Stimulated activated naive CD4-positive, alpha-beta T cell treated with Interleukin-2 at 50 U/mL for 16 hours (primary cell): Measurements from ENCODE around the gene SH3PXD2A.
"Not testable (repeated sequence)": the region's sequence is repeated elsewhere in the genome, so short reads cannot be mapped to it uniquely, and the experiment has no call there.

Source experiments
- DNase-seq: peaks from one replicate; lab custom pipeline; 2025; lab: John Stamatoyannopoulos, UW

Gene SH3PXD2A

DNA sequence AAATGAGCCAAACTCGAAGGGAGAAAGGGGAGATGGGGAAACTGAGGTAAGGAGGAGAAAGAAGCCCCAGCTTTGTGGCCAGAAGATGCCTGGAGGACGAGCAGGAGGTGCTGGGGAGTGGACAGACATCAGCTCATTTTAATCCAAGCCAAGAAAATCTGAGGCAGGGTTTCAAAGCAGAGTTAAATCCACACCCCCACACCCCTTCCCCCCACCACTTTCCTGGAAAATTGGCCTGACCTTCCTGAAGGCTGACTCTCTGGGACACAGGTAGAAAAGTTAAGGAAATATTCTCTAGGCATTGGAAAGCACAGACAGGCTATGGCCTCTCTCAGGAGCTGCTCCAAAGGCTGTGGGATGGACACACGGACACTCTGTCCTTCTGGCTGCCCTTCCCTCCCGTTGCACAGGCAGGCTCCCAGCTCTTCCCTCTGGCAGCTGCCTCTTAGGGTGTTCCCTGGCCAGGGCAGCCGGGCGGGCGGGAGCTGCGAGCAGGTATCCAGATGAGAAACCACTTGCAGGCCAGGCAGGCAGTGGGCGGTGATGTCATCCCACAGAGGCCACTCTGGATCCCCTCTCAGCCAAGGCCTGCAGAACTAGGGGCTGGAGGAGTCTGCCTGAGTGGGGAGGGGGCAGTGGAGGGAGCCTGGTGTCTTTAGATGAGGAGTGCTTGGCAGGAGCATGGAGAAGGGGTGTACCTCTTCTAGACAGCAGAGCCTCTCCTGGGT is 190.1 kb downstream of the SH3PXD2A start:
- DNase-seq, result no peak

DNA sequence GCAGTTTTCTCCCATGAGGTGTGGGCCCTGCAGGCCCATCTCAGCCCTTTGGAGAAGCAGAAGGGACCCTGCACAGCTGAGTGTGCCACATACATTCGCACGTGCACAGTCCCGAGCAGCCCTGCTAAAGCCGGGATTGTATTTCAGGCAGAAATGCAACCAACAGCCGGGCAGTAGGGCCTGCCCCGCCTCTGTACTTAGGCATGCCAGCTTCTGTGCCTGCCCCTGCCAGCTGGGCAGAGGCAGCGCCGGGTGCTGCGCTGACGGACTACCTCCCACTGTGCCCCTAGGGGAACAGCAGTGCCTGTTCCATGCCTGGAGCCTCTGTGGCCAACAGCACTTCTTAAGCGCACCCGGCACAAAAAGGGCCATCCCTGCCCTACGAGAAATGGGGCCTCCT is 191.6 kb downstream of the SH3PXD2A start:
- DNase-seq, result no peak

DNA sequence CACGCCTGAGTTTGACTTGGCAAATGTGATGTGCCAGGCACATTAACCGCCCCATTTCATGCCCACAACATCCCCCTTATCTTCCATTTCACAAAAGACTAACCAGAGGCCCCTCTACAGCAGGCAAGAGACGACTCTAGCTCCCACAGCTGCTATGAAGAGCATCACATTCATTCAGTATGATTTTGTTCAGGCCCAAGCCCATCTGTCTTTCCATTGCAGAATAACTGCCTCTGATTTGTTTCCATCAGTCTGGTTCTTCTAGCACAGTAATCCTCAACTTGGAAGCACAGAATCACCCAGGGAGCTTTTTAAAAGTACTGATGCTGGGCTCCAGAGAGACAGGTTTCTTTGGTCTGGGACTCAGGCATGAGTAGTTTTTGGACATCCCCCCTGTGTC is 192.1 kb downstream of the SH3PXD2A start:
- DNase-seq, result no peak

- not testable (repeated sequence) for DNase-seq
These were observed 192.7 kb downstream of the SH3PXD2A start for GRCh38 chr10:103662704-103663103.

- peak; percentile 22 for DNase-seq
These were observed 194.0 kb downstream of the SH3PXD2A start for GRCh38 chr10:103661198-103661950.

- DNase-seq, result no peak
These were observed 194.8 kb downstream of the SH3PXD2A start for GRCh38 chr10:103660364-103661197.

- DNase-seq, result peak; percentile 49
These were observed 195.6 kb downstream of the SH3PXD2A start for GRCh38 chr10:103659674-103660363.

DNA sequence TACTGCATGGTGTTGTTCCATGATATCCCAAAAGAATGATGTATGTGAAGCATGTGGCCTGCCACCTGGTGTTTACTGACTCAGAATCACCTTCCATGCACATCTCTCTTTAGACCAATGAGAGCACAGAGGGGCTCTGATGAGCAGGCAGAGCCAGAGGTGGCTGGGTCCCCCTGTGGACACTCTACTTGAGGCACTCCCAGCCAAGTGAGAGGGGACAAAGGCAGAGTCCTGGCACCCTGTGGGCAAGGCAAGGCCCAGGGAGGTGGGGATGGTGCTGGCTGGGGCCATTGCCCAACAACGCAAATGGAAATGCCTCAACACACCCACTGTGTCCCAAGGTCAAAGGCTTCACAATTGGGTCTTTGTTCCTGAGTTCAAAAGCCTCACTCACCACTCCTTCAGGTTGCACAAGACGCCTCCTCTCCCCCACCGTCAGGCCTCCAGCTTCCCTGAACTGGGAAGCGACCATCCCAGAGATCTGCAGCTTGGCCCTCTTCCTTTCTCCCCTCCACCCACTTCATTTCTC is 197.3 kb downstream of the SH3PXD2A start:
- no peak for DNase-seq

DNA sequence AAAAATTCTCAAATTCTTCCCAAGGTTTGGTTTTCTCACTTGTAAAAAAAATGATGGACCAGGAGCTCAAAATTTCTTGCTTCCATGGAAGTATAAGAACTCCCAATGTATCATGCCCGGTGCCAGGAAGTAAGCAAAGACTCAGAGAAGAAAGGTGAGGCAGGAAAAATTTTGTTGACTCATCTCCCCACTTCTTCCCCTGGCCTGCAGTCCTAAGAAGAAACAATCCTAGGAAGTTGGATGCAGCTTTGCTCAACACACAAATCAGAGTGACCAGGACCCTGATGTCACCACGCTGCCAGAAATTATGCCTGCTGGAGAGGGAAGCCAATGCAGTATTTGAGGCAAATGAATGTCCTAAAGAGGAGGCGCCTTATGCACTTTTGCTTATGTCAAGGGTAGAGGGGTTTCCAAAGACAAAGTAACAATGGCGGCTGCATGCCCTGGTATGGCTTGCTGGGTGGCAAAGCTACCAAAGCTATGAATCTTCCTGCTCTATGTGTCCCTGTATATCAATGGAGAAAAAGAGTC is 198.2 kb downstream of the SH3PXD2A start:
- no peak for DNase-seq

DNA sequence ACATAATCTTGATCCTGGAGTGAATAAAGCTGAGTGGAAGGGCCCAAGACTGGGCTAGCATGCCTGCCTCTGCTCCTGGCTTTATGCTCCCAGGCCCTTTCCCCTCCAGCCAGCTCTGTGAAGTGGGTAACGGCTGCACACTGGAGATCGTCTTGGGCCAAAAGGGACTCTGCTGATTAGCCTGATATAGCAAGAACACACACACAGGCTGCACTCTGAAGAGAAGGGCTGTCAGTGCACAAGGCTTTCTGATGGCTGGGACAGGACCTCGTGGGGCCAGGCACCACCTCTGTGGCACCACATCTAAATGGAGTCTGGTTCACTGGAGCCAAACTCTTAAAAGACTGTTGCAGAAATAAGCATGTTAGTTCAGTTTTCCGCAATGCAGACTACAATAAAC is 200.5 kb downstream of the SH3PXD2A start:
- no peak for DNase-seq

GRCh38 chr10:103653581-103654037 is 201.8 kb downstream of the SH3PXD2A start:
- DNase-seq, result no peak

GRCh38 chr10:103652599-103653281 is 202.6 kb downstream of the SH3PXD2A start:
- DNase-seq, result no peak

DNA sequence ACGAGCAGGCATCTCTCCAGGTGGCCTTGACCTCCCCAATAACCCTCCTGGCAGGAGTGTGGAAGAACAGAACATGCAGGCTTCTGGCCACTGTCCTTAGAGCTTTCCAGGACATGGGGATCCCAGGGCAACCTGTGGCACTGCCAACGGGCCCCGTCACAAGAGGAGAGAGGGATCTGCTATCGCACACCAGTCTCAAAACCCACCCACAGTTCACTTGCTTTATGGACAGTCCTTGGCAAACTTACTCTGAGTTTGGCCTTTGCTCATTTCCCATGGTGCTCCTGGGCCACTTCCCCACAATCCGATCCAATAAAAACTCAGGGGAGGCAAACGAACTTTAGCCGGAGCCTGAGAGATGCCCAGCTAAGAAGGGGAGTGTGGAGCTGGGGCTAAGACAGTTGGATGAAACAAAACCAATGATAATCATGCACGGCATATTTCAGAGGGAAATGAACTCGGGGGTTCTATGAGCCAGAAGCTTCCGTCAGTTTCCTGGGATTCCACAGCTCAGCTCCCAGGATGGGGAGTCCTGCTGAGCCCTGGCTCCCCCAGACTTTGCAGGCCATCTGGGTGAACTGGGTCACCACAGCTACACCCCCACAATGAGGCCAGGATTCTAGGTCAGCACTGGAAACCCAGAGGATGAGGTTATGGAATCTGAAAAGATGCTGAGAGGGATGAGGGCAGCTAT is 203.4 kb downstream of the SH3PXD2A start:
- DNase-seq, result no peak

DNA sequence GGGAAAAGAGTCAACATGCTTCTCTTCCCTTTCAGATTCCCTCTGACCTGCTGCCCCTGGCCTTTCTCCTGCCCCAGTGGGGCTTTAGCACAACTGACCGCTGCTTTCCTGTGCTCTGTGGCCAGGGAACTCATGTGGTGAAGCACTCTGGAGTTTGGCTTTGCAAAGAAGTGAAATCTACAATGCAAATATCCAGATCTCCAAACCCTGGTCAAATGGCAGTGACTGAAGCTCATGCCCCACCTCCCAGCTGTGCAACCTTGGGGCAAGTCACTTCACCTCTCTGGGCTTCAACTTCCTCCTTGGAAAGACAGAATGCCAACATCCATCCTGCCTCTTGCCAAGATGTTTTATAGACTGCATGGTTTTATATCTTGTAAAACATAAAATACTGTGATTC is 204.0 kb downstream of the SH3PXD2A start:
- no peak for DNase-seq

- DNase-seq, result no peak
These were observed 205.5 kb downstream of the SH3PXD2A start for GRCh38 chr10:103649654-103650423.

DNA sequence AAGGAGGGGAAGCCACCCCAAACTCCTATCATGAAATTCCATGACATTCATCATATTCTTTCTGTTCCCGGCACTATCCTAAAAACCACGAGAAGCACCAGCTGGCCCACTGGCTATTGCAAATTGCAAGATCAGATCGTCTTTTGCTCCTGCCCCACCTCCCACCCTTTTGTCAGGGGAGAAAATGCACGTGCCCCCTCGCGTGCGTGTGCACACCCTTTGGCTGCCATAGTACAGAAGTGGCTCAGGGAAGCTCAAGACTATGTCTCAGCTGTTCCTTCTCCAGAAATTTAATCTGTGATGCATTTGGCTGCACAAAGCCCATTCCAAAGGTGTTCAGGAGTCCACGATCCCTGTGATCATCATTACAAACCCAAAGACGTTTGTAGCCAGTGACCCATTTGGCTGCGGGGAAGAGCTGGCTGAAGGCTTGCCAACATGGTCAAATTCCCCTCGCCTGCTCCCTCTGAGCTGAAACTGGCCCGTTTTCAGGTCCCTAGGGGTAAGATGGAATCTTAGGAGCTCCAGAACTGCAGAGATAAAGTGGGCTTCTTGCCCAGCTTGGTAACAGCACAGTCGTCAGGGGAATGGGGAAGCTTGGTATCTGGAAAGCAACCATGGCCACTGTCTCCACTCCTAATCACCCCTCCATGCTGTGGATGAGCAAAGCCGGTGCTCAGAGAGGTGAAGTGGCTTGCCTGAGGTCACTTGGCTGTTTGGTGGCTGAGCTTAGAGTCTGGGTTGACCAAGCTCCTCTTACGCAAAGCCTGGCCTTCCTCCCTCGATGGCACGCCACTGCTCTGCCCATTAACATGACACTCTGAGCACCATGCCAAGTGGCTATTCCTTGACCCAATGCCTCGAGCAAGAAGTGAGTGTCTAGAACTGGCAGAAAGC is 206.5 kb downstream of the SH3PXD2A start:
- DNase-seq, result no peak

- no peak for DNase-seq
These were observed 207.1 kb downstream of the SH3PXD2A start for GRCh38 chr10:103648251-103648635.

DNA sequence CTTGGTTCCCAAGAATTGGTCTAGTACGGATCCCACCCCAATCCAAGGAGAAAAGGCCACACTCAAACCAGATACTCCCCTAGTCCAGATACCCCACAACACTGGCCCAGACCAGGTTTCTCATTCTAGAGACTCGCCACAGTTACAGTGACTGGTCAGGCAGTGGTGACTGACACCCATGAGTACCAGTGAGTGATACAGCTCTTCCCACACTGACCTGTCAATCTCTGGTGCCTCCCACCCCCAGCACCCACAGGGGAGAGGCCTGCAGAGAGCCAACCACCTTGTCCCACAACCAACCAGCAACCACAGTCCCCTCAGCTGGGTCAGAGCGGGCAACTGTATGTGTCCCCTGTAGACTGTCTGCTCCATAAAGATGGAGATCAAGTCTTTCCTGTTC is 209.1 kb downstream of the SH3PXD2A start:
- no peak for DNase-seq
